H1 (cell line): ENCODE results near the gene CDRT15L2. TPM values are rescaled to one million over a fixed set of nuclear protein-coding genes. Genes with fewer than 3 reads are reported as not detected.

Experiments
- CTCF ChIA-PET: fragments of 300-600 bp; sonication (Branson Sonifier 250); formaldehyde crosslinking; loops from one replicate; lab custom pipeline; 2021; ENCODE audit not compliant: partially characterized antibody; lab: Charles Lee
- POLR2A ChIA-PET: fragments of 300-600 bp; sonication (Branson Sonifier 250); formaldehyde crosslinking; loops from one replicate; lab custom pipeline; 2021; ENCODE audit warnings: inconsistent platforms; ENCODE audit not compliant: partially characterized antibody; lab: Charles Lee
- DNase-seq, 2 experiments: peaks; one replicate each; pipeline versions ENCODE4 v3.0.0 to v3.0.0-alpha.2; 2010 to 2022; ENCODE audit warnings: low spot score in 2 of 2, low read depth in 1 of 2, mixed read lengths in 1 of 2
- FAIRE-seq: peaks from 2 replicates; lab custom pipeline; 2011; peaks lifted over from hg19 to GRCh38; lab: Jason Lieb, UNC
- H2AFZ ChIP-seq: 2 replicates; pipeline ENCODE4 v1.8.1; 2012; ENCODE audit warnings: low read length, inconsistent platforms
- H2AK5ac ChIP-seq: 2 replicates; pipeline ENCODE4 v1.6.1; 2013; ENCODE audit warnings: low read depth, low read length
- H2BK120ac ChIP-seq: replicated peaks from 2 replicates; pipeline ENCODE3; 2013; ENCODE audit warnings: low read depth, low read length, inconsistent platforms
- H2BK12ac ChIP-seq: 2 replicates; pipeline ENCODE4 v1.6.1; 2013; ENCODE audit warnings: low read depth, low read length
- H2BK15ac ChIP-seq: 2 replicates; pipeline ENCODE4 v1.6.1; 2013; ENCODE audit warnings: low read length
- H2BK20ac ChIP-seq: 2 replicates; pipeline ENCODE4 v1.6.1; 2013; ENCODE audit warnings: low read length
- H2BK5ac ChIP-seq: 2 replicates; pipeline ENCODE4 v1.6.1; 2013; ENCODE audit warnings: low read depth, low read length
- H3K14ac ChIP-seq: 2 replicates; pipeline ENCODE4 v1.6.1; 2013; ENCODE audit warnings: inconsistent platforms; ENCODE audit not compliant: insufficient read length
- H3K18ac ChIP-seq: 2 replicates; pipeline ENCODE4 v1.6.1; 2013; ENCODE audit warnings: low read length; ENCODE audit errors: extremely low read depth
- H3K23ac ChIP-seq: 2 replicates; pipeline ENCODE4 v1.6.1; 2013; ENCODE audit warnings: inconsistent platforms; ENCODE audit not compliant: insufficient read length
- H3K23me2 ChIP-seq: 2 replicates; pipeline ENCODE4 v1.6.1; 2013; ENCODE audit warnings: low read depth, low read length
- H3K27ac ChIP-seq: 2 replicates; pipeline ENCODE4 v1.6.1; 2011; ENCODE audit warnings: low read depth, low read length, inconsistent platforms
- H3K27me3 ChIP-seq, 4 experiments: replicated peaks in 1 of 4; 1 replicate in 1 of 4; 2 replicates in 3 of 4; pipeline versions ENCODE4 v1.6.1 to v1.8.1; 2011 to 2013; ENCODE audit warnings: low read length in 3 of 4, mild to moderate bottlenecking in 3 of 4, inconsistent platforms in 2 of 4, mixed read lengths in 2 of 4, moderate library complexity in 1 of 4; ENCODE audit not compliant: control insufficient read depth in 3 of 4, insufficient read depth in 3 of 4; ENCODE audit errors: extremely low read depth in 1 of 4
- H3K36me3 ChIP-seq, 4 experiments: 2 replicates each; pipeline versions ENCODE4 v1.6.1 to v1.8.1; 2011 to 2013; ENCODE audit warnings: mild to moderate bottlenecking in 4 of 4, low read length in 3 of 4, moderate library complexity in 2 of 4, control low read depth in 1 of 4, inconsistent platforms in 1 of 4; ENCODE audit not compliant: insufficient read depth in 4 of 4, control insufficient read depth in 2 of 4
- H3K4ac ChIP-seq: replicated peaks from 2 replicates; pipeline ENCODE3; 2013; ENCODE audit warnings: low read length, low read depth, mixed read lengths, inconsistent platforms; ENCODE audit not compliant: insufficient read length
- H3K4me1 ChIP-seq, 4 experiments: replicated peaks in 1 of 4; 1 replicate in 1 of 4; 2 replicates in 3 of 4; pipeline versions ENCODE4 v1.6.1 to v1.8.1; 2011 to 2013; ENCODE audit warnings: low read length in 3 of 4, inconsistent platforms in 2 of 4, mixed read lengths in 1 of 4; ENCODE audit not compliant: insufficient read depth in 4 of 4, control insufficient read depth in 3 of 4
- H3K4me2 ChIP-seq, 2 experiments: 2 replicates each; pipeline versions ENCODE4 v1.6.1 to v1.8.1; 2011 to 2013; ENCODE audit warnings: low read depth in 2 of 2, low read length in 2 of 2, control low read depth in 1 of 2, inconsistent platforms in 1 of 2, mild to moderate bottlenecking in 1 of 2; ENCODE audit not compliant: insufficient read depth in 1 of 2
- H3K4me3 ChIP-seq, 4 experiments: fragments of 200-600, 300-600 bp in 1 of 4; sonication (generic), shearing (Covaris generic), sonication (Bioruptor Twin) in 1 of 4; 2 replicates each; pipeline versions ENCODE4 v1.5.1 to v1.8.1; 2011 to 2016; ENCODE audit warnings: low read length in 4 of 4, low read depth in 3 of 4, control low read depth in 2 of 4, inconsistent platforms in 2 of 4, mild to moderate bottlenecking in 2 of 4, mixed read lengths in 1 of 4, moderate library complexity in 1 of 4; ENCODE audit not compliant: insufficient read depth in 2 of 4; ENCODE audit errors: extremely low read depth in 1 of 4
- H3K56ac ChIP-seq: replicated peaks from 2 replicates; pipeline ENCODE3; 2013; ENCODE audit warnings: low read depth, mild to moderate bottlenecking, mixed read lengths, low read length, inconsistent platforms; ENCODE audit not compliant: insufficient read length
- H3K79me1 ChIP-seq: 2 replicates; pipeline ENCODE4 v1.6.1; 2013; ENCODE audit warnings: low read depth, low read length, control low read depth
- H3K79me2 ChIP-seq, 2 experiments: 2 replicates each; pipeline versions ENCODE4 v1.6.1 to v1.8.1; 2012 to 2013; ENCODE audit warnings: low read length in 2 of 2, mild to moderate bottlenecking in 2 of 2, inconsistent platforms in 1 of 2; ENCODE audit not compliant: insufficient read depth in 2 of 2, control insufficient read depth in 1 of 2
- H3K9ac ChIP-seq, 4 experiments: replicated peaks in 1 of 4; 1 replicate in 1 of 4; 2 replicates in 3 of 4; pipeline versions ENCODE4 v1.6.1 to v1.8.1; 2011 to 2013; ENCODE audit warnings: low read depth in 3 of 4, low read length in 3 of 4, control low read depth in 2 of 4, mild to moderate bottlenecking in 2 of 4, moderate library complexity in 2 of 4, inconsistent platforms in 1 of 4; ENCODE audit errors: extremely low read depth in 1 of 4
- H3K9me3 ChIP-seq, 2 experiments: 2 replicates each; pipeline versions ENCODE4 v1.6.1 to v1.8.1; 2012 to 2013; ENCODE audit warnings: mild to moderate bottlenecking in 2 of 2, moderate library complexity in 2 of 2, control low read depth in 1 of 2, inconsistent platforms in 1 of 2, low read depth in 1 of 2, low read length in 1 of 2, mixed read lengths in 1 of 2; ENCODE audit not compliant: insufficient read depth in 2 of 2
- H4K20me1 ChIP-seq, 2 experiments: replicated peaks in 1 of 2; 2 replicates each; pipeline versions ENCODE3 to v1.8.1; 2011 to 2013; ENCODE audit warnings: inconsistent platforms in 2 of 2, low read length in 2 of 2, mild to moderate bottlenecking in 1 of 2; ENCODE audit not compliant: insufficient read depth in 2 of 2, control insufficient read depth in 1 of 2
- H4K5ac ChIP-seq: 2 replicates; pipeline ENCODE4 v1.6.1; 2013; ENCODE audit warnings: low read length, low read depth, mixed read lengths, inconsistent platforms; ENCODE audit not compliant: insufficient read length
- H4K8ac ChIP-seq: 2 replicates; pipeline ENCODE4 v1.8.0; 2013; ENCODE audit warnings: mild to moderate bottlenecking, moderate library complexity, low read length, inconsistent platforms; ENCODE audit not compliant: insufficient read depth; ENCODE audit errors: extremely low read depth
- H4K91ac ChIP-seq: replicated peaks from 2 replicates; pipeline ENCODE3; 2013; ENCODE audit warnings: low read length, mixed read lengths, inconsistent platforms; ENCODE audit not compliant: insufficient read length
- BCL11A ChIP-seq, 2 experiments: IDR thresholded peaks; one replicate each; pipeline ENCODE4 v1.6.1; 2011; ENCODE audit warnings: low read depth in 2 of 2, low read length in 2 of 2, mild to moderate bottlenecking in 2 of 2
- CEBPB ChIP-seq: IDR thresholded peaks from 2 replicates; pipeline ENCODE4 v1.6.1; 2012; ENCODE audit warnings: low read depth, low read length
- E2F6 ChIP-seq: IDR thresholded peaks from 2 replicates; pipeline ENCODE4 v1.6.1; 2012; ENCODE audit warnings: inconsistent platforms
- KDM5A ChIP-seq: fragments of 200-600 bp; IDR thresholded peaks from 2 replicates; pipeline ENCODE4 v1.7.1; 2012; ENCODE audit warnings: mild to moderate bottlenecking, low read length, inconsistent platforms, mixed read lengths
- RFX5 ChIP-seq: IDR thresholded peaks from 2 replicates; pipeline ENCODE4 v1.6.1; 2011; ENCODE audit warnings: low read depth, low read length, improper control_type of control experiment, borderline replicate concordance
- WGBS, 2 experiments: shearing (Covaris generic) in 1 of 2; methylation state at CpG; one replicate each; pipeline versions ENCODE4 v1.1.6 to v1.1.7; 2013 to 2015; ENCODE audit warnings: low lambda C conversion rate in 2 of 2, mixed read lengths in 2 of 2, inconsistent platforms in 1 of 2, low coverage in 1 of 2, missing lambda C conversion rate in 1 of 2; ENCODE audit not compliant: insufficient replicate concordance in 2 of 2, insufficient coverage in 1 of 2, insufficient read length in 1 of 2; ENCODE audit errors: extremely low coverage in 1 of 2, missing lambda C conversion rate in 1 of 2; 5-methylcytosine and 5-hydroxymethylcytosine counted together
- polyA plus RNA-seq, 7 experiments: library from polyadenylated mRNA; depleted of rRNA in 3 of 7; stranded (reverse) in 5 of 7; unstranded in 2 of 7; fragments of >200 nt in 5 of 7; fragments of 200-250 nt in 2 of 7; gene quantifications; 1 replicate in 5 of 7; 2 replicates in 1 of 7; 4 replicates in 1 of 7; pipeline versions ENCODE4 v1.2.1 to v1.2.3, GENCODE V29; 2011 to 2013; ENCODE audit warnings: missing spikeins in 2 of 7, mixed read lengths in 2 of 7
- total RNA-seq: library from RNA; stranded (reverse); fragmentation: NEBNext Ultra II Directional; extraction: Animal tissue kit (Norgen Biotek cat#: 25700); gene quantifications from 2 replicates; pipeline ENCODE4 v1.2.1, GENCODE V29; 2021

The CDRT15L2 gene
- total and polyA plus RNA-seq, 2 of the 8 experiments (the other 6 are each of a cell fraction or from before 2014, with no cell fraction given) = not detected

GRCh38 chr17:20562587-20562986 is 16.9 kb upstream of the CDRT15L2 start:
- H3K56ac ChIP-seq = no peak overlapping the region
- no peaks in the 10 kb centered on the region; a peak in 1 of 4 replicates for H3K9me3 ChIP-seq
- POLR2A ChIA-PET = no interaction called here
- H3K79me1 ChIP-seq = no peaks in the 10 kb centered on the region
- H3K23ac ChIP-seq = no peak overlapping the region
- no peak overlapping the region for H3K4me2 ChIP-seq
- H3K9ac ChIP-seq = no peak overlapping the region
- no peaks in the 10 kb centered on the region for H3K4me1 ChIP-seq
- TF ChIP-seq RFX5 (no peak), KDM5A (no peak), CEBPB (no peak), E2F6 (no peak), BCL11A (IDR thresholded peaks at IDR 0.05; ENCODE audit: low read depth in 2 of 2, low read length in 2 of 2) (no peak)
- TF ChIP-seq, all 59 proteins: peak for 0
- no peaks in the 10 kb centered on the region for H4K20me1 ChIP-seq
- 85% methylated on average over 3 of the region's 3 CpGs; no CpG with 5 or more reads in 1 of the 2 experiments for WGBS, 2 experiments
- no peak overlapping the region for H2BK20ac ChIP-seq
- no peak overlapping the region; the same call in 1 of the 2 replicates for H2BK5ac ChIP-seq
- H4K8ac ChIP-seq = no peak overlapping the region
- no peak overlapping the region for H3K27ac ChIP-seq
- H2AK5ac ChIP-seq = no peak overlapping the region
- H2AFZ ChIP-seq = no peak overlapping the region
- no peaks in the 10 kb centered on the region for H3K23me2 ChIP-seq
- no peak for DNase-seq
- H4K91ac ChIP-seq = no peak overlapping the region
- H2BK12ac ChIP-seq = no peak overlapping the region
- H3K4ac ChIP-seq = no peak overlapping the region
- no peak overlapping the region for H2BK15ac ChIP-seq
- no peak overlapping the region for H3K18ac ChIP-seq
- no peak for FAIRE-seq
- no peak overlapping the region for H2BK120ac ChIP-seq
- CTCF ChIA-PET = no interaction called here
- H4K5ac ChIP-seq = no peak overlapping the region
- H3K79me2 ChIP-seq = no peaks in the 10 kb centered on the region
- H3K36me3 ChIP-seq = no peaks in the 10 kb centered on the region
- no peak overlapping the region for H3K14ac ChIP-seq
- no peaks in the 10 kb centered on the region for H3K27me3 ChIP-seq
- no peak overlapping the region for H3K4me3 ChIP-seq
